NCI-H1694 (cell line): Measurements from ENCODE around the gene CITED1.
"Not testable (repeated sequence)": the region's sequence is repeated elsewhere in the genome, so short reads cannot be mapped to it uniquely, and the experiment has no call there.

Experiments used
- DNase-seq: peaks from one replicate; lab custom pipeline; 2025; lab: John Stamatoyannopoulos, UW

The CITED1 gene, protein sequence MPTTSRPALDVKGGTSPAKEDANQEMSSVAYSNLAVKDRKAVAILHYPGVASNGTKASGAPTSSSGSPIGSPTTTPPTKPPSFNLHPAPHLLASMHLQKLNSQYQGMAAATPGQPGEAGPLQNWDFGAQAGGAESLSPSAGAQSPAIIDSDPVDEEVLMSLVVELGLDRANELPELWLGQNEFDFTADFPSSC

DNA sequence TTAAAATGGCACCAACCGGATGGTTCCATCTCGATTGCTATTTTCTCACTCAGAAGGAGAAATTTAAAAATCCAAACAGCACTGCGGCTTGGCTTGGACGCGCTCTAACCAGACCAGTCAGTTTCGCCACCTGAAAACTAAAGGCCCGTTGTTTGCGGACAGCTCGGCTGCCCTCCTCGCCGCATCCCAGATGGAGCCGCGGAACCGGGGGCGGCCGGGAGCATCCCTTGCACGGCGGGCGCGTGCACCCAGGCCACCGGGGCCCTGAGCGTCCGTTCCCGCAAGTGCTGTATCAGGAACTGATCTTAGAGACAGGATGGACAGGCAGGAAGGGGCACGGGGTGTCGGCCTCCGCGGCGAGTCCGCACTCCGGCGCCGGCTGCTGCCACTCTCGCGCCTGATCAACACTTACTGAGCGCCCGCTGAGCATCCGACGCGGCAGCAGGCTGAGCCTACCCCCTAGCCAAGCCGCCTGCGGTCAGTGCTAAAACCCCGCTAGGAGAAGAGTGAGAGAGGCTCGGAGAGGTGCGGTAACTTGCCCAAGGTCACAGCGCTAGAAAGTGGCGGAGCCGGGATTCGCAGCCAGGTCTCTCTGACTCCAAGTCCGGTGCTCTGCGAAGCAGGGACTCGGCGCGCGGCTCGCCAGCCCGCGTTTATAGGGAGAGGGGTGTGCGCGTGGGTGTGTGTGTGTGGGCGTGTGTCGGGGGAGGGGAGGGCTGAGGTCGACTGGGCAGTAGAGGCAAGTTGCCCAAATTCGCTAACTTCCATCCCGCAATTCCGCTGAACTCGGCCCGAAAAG is at the start of gene CITED1:
TSS of gene CITED1 (minus strand) at position 629 of the 799 bp plus-strand sequence. CDS start 3,045 bp downstream, outside the sequence.
- DNase-seq, result no peak

DNA sequence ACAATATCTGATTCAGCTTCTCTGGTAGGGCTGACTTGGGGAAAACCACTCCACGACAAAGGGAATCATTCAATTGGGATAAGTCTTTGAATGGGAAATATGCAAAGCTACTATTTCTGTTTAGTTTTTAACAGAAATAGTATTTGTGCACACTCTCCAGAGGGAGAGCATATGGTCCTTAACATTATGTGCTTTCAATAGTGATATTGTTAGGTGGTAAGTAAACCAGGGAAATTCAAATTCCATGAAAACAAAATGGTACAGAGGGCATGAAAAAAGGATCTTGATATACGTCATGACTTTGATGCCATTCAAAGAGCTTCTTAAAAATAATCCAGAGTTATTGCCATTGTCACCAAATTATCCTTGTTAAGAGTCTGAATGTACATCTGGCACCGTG is 47.1 kb upstream of the CITED1 start:
- DNase-seq, result no peak

DNA sequence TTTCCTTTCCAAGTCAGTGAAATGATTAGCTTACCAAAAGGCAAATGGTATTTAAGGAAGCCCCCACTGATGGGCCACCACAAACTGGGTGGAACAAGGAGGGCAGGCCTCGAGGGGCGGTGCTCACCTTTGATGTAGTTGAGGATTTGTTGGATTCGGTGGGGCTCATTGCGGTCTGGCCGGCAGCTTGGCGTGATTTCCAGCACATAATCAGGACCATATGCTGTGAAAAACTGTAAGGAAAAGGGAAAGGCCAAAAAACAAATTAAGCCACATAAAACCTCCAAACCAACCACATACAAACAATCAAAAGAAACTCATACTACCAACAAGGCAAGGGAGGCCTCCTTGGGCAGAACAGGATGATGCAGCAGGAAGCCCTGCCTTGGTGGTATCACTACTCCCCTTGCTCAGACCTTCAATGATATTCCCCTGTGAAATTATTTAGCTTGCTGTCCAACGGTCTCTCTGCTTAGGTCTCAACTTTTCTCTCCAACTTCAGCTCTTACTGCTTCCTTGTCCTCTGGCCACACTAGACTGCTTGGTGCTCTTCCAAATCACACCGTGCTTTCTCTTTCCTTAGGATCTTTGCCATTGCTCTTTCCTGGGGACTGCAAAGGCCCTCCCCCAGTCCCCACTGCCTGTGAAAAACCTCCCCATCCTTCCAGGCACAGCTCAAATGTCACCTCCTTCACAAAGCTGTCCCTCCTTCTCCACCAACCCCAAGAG is 46.1 kb upstream of the CITED1 start:
- DNase-seq, result no peak

DNA sequence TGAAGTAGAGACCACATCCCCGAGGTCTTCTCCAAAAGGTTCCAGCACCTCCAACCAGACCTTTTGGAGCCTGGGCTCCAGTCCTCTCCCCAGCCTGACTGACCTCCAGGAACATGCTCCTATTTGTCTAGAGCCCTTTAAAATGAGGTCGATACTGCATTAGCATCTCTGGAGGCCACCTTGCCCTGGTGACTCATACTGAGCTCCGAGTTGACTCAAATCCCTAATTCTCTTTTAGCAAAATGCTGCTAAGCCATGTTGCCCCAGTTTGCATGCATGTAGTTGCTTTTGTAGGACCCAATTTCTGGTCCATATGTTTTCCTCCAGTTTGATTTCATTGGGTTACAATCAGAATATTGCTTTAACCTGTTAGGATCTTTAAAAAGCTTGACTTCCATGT is 43.5 kb upstream of the CITED1 start:
- DNase-seq, result no peak

DNA sequence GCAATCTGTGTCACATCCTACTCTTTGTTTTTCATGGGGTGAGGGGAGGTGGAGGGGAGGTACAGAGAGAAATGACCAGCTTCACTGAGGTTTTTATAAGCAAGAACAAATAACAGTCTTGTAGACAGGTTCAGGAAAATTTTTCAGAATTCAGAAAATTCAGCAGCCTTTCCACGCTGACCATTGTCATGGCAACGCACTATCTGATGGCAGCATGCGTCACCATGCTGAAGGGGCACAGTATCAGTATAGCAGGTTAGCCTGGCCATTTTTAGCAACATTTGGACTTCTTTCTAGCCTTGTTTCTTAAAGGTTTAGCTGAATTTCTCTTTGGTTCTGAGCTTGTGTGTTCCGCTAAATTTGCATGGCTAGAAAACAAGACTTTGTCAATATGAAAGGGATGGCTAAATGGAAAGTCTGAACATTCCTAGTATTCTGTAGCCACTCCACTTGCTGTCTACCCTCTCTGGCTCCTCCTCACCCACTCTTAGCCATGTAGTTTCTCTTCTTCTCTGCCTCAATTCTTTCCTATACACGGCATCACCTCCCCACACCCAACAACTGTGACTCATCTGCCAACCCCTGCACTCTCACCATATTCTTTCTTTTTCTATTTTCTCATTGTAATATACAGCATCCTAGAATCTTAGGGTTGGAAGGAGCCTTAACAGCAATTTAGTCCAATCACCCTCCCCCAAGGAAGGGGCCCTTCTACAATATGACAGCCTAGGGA is 42.7 kb upstream of the CITED1 start:
- no peak for DNase-seq

DNA sequence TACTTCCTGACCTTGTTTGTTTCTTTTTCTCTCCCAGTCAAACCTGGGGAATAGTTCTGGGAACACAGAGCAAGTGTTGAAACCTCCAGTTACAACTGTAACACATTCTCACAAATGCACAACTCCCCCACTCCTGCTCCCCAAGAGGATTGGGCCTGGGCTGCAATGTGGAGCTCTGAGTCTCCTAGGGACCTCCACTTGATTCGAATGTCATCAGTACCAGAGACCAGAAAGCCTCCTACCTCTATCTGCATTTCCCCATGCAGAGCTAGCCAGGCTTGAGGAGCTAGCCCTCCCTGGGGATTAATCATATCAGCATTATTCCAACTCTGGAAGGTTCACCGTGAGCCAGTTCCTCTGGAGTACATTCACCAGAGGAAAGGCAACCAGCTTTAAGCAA is 41.7 kb upstream of the CITED1 start:
- no peak for DNase-seq

DNA sequence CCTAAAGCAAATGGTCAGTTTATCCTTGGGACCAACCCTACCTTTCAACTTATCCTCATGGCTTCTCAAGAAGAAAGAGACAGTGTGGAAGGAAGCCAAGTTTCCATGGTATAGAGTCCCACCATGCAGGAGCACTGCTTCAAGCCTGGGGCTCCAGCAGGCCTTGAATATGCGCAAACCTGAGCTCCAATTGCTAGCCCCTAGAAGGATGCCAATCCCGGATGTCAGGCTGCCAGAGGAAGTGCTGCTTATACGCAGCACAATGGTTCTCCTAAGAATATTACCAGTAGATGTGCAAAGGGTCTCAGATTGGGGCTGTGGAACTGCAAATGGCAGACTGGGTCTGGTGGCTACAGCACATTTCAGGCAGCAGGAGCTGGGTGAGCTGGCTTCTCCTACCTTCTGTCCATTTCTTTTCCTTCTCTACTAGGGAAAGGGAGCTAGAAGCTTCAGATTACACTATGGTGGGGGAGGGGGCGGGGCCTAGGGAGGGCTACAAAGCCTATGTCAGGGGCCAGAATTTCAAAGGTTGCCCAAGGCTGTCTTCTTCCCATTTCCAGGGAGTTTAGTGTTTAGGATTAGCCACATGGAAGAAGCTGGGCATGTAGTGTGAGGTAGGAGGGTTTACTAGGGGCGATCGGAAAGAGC is 40.7 kb upstream of the CITED1 start:
- no peak for DNase-seq

DNA sequence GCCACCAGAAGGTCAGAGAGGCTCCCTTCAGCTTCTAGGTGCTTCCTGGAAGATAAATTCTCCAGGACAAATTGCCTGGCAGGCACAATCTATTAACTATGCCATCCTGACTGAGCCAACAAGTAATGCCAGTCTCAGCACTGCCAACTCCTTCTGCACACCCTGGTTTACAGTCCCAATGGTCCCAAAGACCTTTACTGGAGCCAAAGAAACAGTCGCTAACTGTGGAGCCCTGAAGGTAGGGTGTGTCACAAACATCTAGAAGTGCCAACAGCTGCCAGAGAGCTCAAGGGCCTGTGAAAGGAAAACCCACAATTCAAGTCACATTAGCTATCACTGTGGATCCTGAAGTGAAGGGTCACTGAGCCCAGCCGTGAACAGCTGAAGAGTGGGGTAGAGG is 34.9 kb upstream of the CITED1 start:
- DNase-seq, result no peak

DNA sequence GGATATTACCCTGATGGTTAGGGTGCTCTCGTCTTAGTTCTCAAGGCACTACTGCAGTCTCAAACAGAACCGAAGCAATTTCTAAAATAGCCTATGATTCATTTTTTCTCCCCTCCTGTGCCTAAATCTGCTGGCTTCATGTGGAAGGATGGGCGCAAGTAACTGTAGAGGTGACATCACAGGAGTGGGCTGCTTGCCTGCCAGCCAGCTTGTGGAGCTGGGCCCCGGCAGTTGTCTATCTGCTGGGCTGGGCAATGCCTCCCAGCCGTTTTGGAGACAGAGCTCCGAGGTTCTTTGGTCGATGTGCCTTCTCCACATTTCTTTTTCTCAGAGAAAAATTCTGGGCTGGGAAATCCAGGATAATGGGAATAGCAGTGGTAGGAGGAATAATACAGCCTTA is 34.3 kb upstream of the CITED1 start:
- DNase-seq, result no peak

DNA sequence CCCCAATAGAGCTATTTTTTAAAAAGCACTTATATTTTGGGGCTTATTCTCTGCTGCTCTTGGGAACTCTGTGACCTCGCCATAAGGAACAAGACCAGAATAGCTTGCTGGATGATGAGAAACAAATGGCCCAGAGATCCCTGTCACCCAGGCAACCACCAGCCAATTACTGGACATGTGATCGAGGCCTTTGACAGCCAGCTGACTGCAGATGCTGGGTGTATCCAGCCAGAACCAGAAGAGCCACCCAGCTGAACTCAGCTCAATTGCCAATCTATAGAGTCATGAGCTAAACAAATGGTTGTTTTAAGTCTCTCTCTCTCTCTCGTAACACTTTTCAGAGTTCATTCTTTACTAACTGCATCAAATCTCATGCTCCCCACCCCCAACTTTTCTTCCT is 24.4 kb upstream of the CITED1 start:
- no peak for DNase-seq

DNA sequence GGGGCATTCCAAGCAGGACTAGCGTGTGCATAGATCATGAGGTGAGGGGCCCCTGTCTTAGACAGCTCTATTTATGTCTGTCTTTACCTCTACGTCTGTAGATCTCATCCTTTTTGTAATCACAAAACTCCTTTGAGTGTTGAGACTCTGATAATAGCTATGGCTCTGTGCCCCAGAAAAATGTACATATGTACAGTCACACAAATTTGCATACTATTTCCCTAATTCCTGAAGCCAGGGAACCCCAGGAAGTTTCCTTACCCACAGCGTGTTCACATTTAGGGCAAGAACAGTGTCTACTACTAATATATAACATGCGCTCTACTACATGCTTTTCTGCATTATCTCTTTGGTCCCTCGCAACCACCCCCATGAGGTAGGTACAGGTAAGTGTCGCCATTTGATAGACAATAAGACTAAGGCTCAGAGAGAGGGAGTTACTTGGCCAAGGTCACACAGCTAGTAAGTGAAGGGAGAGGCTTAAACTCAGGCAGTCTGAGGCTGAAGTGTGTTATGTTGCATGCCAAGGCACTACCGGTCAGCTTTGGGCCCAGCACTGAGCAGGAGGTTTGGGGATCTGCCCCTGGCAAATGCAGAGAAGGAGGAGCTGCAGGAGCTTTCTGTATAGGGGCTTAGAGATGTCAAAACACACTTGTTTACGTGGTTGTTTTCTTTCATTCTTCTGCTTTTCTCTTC is 21.0 kb upstream of the CITED1 start:
- no peak for DNase-seq

DNA sequence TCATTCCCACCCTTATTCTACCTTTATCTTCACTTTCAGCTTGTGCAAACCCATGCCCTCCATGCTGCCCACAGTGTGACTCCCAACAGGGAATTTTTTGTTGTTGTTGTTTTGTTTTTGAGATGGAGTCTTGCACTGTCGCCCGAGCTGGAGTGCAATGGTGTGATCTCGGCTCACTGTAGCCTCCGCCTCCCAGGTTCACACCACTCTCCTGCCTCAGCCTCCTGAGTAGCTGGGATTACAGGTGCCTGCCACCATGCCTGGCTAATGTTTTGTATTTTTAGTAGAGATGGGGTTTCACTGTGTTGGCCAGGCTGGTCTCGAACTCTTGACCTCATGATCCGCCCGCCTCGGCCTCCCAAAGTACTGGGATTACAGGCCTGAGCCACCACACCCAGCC is 13.9 kb upstream of the CITED1 start:
- DNase-seq, result not testable (repeated sequence)

DNA sequence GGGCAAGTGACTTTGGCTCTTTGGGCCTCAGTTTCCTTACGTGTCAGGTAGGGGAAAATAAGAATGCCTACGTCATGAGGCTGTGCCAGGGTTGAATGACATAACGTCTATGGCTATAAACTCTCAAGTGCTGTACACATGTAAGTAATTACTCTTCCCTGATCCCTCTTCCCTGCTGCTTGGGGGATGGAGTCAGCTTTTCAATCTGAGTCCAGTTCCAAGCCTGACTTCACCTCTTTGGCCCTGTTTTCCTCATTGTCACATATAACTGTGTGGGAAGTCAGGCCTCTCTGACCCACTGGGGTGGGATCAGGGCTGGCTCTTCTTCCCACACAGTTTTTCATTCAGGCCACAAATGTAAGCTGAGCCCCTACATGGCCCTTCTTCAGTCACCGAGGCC is 11.4 kb upstream of the CITED1 start:
- no peak for DNase-seq

DNA sequence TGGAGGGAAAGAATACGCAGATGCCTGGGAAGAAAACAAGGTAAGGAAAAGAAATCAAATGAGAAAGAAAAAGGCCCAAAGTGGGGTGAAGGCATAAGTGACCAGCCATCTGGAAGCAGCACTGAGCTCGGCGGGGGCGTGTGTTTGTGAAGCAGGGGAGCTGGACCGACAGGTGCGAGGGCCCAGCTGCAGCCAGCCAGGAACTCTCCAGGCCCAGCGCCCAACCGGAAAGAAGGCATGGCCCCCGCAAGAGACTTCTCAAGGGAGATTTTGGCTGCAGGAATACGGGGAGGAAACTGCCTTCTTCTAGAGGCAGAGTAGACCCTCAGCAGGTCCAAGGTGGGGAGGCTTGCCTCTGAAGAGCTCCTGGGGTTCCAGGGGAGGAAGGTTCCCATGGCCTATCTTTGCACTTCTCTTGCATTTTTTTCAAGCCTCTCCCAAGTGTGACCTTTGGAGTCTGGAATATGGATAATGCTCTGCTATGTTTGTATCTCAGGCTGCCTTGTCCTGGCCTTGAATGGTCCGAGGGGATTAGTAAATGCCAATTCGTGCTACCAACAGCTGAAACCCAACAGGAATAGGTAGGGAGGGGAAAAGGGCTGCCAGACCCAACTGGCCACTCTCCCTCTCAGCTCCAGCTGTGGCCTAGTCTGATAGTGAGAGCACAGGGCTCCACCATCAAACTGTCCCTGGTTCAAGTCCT is 10.8 kb upstream of the CITED1 start:
- no peak for DNase-seq

DNA sequence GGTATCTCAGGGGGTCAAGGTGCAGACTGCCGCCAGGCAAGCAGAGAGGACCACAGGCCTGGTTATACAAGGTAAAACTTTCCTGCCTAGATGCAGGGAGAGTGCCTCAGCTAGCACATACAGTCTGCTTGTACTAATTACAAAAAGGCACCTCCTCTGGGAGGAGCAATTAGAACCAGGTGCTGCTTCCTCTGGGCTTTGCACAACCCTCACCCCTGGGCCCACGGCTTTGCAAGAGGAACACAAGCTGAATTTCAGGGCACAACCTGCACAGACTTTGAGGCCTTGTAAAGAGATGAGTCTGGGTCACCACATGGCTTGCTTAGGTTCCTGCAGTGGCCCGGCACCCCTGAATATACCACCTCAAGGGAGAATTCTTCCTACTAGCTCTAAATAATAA is 9.2 kb upstream of the CITED1 start:
- no peak for DNase-seq

DNA sequence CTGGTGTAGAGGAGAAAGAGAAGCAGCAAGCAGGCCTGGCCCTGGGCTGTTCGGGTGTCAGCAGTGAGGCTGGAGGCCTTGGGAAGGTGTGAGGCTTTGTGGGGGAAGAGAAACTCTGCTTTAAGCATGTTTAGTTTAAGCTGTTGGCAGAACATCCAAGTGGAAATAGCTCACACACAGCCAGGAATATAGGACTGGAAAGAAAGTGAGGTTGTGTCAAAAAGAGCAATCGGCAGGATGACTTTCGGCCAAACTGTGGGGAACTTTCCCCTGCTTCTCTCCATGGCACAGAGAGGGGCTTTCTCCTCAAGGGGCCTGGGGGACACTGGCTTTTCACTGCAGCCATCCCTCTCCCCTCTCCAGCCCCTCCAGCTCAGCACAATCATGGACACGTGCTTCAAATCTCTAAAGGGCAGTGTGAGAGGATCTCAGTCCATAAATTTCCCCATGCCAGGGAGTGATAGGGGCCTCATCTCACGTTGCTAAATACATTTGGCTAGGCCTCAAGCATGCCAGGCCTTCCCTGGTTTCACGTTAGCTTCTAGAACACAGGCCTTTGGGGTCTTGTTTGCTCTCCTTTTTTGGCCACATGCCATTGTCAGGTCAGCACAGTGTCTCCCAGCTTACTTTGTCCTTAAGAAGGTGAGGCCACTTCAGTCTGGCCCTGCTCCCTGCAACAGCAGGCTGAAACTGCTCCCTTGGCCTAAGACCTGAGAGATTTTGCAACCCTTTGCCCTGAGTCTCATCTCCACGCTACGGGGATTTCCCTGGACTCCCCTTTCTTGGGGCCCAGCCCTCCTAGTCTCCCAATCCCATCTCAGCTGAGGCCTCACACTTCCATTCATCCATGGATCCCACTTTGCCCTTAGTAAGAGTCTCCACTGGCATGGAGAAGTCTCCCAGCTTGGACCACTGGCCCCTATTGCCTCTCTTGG is 8.3 kb upstream of the CITED1 start:
- DNase-seq, result no peak

DNA sequence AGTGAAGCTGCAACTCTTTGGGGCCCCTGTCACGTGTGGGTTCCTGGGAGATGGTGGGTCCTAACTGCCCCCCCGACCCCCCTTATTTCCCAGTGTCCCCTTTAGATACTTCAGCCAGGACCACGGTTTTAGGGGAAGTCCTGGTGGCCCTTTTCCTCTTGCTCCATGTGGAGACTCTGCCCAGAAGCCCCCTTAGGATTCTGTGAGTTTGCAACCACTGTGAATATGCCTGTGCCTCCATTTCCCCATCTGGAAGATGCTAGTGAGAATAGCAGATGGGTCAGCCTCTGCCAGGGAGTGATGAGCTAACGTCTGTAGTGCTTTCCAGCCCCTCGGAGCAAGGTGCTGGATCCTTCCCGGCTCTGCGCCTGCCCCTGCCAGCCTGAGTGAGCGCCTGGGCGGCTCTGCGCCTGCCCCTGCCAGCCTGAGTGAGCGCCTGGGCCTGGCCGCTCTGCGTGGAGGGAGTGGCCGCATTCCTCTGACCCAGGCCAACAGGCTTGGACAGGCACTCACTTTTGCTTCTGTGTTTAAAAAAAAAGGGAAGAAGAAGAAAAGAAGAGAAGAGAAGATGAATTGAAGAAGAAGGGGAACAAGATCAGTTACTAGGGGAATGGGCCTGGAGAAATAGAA is 6.7 kb upstream of the CITED1 start:
- no peak for DNase-seq

DNA sequence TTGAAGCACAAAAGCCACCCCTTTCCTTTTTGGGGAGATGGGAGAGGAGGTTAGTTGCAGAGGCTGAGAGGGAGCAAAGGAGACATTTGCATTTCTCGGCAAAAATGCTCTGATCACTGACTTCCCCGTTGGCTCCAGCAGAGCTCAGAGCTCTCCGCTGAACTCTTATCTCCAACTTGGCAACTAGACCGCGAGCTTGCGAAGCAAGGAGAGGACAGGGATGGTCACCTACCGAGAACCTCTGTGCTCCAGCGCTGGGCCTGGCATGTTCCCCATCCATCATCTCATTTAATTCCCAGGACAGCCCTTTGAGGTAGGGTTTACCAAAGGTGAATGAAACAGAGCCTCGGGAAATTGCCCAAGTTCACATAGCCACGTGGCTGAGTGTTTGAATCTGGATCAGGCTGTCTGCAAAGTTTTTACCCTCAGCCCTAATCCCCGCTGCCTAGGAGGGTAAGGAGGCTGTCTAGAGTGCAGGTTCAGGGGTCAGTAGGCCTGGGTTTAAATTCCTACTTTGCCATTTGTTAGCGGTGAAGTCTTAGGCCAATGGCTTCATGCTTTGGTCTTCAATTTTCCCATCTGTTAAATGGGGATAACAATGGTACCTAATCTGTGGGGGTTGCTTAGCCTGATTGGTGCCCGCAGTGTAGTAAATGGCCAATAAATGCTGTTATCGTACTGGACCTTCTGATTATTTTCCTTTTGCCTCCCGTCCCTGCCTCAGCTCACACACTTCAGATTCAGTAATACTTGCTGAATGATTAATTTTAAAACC is 3.8 kb upstream of the CITED1 start:
- no peak for DNase-seq
